HepG2 (cell line): Measurements from ENCODE around the gene CCDC34. TPM values are rescaled to one million over a fixed set of nuclear protein-coding genes. Genes with fewer than 3 reads are reported as not detected.

ENCODE experiments used
- ATAC-seq: fragments of 200-7000 bp; cut with Tn5 transposase; 3 replicates; pipeline ENCODE4 v1.9.1; 2020; ENCODE audit warnings: mild to moderate bottlenecking, moderate library complexity
- BruUV-seq: library from RNA; stranded (reverse); fragments of 400-500 nt; replicated peaks from 2 replicates; lab custom pipeline; 2021; lab: Mats Ljungman, UMichigan
- CTCF ChIA-PET: fragments of 300-600 bp; formaldehyde crosslinking; extraction: SDS; loops from one replicate; lab custom pipeline; 2021; ENCODE audit warnings: low total read pairs, inconsistent platforms, low intra/inter-chr PET ratio; lab: Yijun Ruan, JAX
- POLR2A ChIA-PET: fragments of 350-600 bp; sonication (Branson Sonifier 250); formaldehyde crosslinking; loops from one replicate; lab custom pipeline; 2020; ENCODE audit warnings: antibody characterized with exemption, inconsistent platforms; lab: Yijun Ruan, JAX
- DNase-seq: peaks from one replicate; pipeline ENCODE4 v3.0.0-alpha.2; 2015; ENCODE audit warnings: low spot score
- FAIRE-seq: peaks from 3 replicates; lab custom pipeline; 2011; peaks lifted over from hg19 to GRCh38; lab: Jason Lieb, UNC
- H2AFZ ChIP-seq: one replicate; pipeline ENCODE4 v1.6.1; 2011; ENCODE audit warnings: low read length, inconsistent platforms
- H3K27ac ChIP-seq: fragments of 300-600 bp; 3 replicates; pipeline ENCODE4 v1.8.0; 2011; ENCODE audit warnings: mixed run types, mild to moderate bottlenecking, mixed read lengths, low read length, inconsistent platforms; ENCODE audit not compliant: insufficient read depth; ENCODE audit errors: extremely low read length
- H3K27me3 ChIP-seq, 2 experiments: fragments of 200-600 bp in 1 of 2; 2 replicates in 1 of 2; 3 replicates in 1 of 2; pipeline versions ENCODE4 v1.6.0 to v1.8.0; 2011; ENCODE audit warnings: low read length in 2 of 2, mild to moderate bottlenecking in 2 of 2, moderate library complexity in 2 of 2, inconsistent platforms in 1 of 2; ENCODE audit not compliant: insufficient read depth in 2 of 2, control insufficient read depth in 1 of 2
- H3K36me3 ChIP-seq, 2 experiments: fragments of 200-600 bp in 1 of 2; replicated peaks in 1 of 2; 2 replicates in 1 of 2; 3 replicates in 1 of 2; pipeline versions ENCODE4 v1.5.1 to v1.8.0; 2011; ENCODE audit warnings: low read length in 2 of 2, inconsistent platforms in 1 of 2; ENCODE audit not compliant: insufficient read depth in 2 of 2, control insufficient read depth in 1 of 2
- H3K4me1 ChIP-seq: 2 replicates; pipeline ENCODE4 v1.5.1; 2012; ENCODE audit warnings: low read length, inconsistent platforms; ENCODE audit not compliant: insufficient read depth
- H3K4me2 ChIP-seq: 2 replicates; pipeline ENCODE4 v1.6.0; 2011; ENCODE audit warnings: low read depth, low read length, inconsistent platforms
- H3K4me3 ChIP-seq, 3 experiments: fragments of 200-600 bp in 1 of 3; sonication (generic), shearing (Covaris generic) in 1 of 3; replicated peaks in 1 of 3; 2 replicates each; pipeline ENCODE4 v1.5.1; 2011 to 2016; ENCODE audit warnings: low read length in 3 of 3, inconsistent platforms in 2 of 3, low read depth in 2 of 3, mild to moderate bottlenecking in 2 of 3, control low read depth in 1 of 3, mixed read lengths in 1 of 3; ENCODE audit not compliant: insufficient read depth in 1 of 3
- H3K79me2 ChIP-seq: one replicate; pipeline ENCODE4 v1.6.1; 2011; ENCODE audit warnings: low read length, inconsistent platforms; ENCODE audit not compliant: insufficient read depth
- H3K9ac ChIP-seq: 2 replicates; pipeline ENCODE4 v1.6.0; 2011; ENCODE audit warnings: mild to moderate bottlenecking, low read depth, low read length, inconsistent platforms; ENCODE audit not compliant: insufficient read depth
- H3K9me3 ChIP-seq: 2 replicates; pipeline ENCODE4 v1.5.1; 2012; ENCODE audit warnings: mild to moderate bottlenecking, low read length
- H4K20me1 ChIP-seq: 2 replicates; pipeline ENCODE4 v1.6.0; 2011; ENCODE audit warnings: inconsistent platforms, mild to moderate bottlenecking, low read length, moderate library complexity; ENCODE audit not compliant: insufficient read depth
- ESRRA ChIP-seq: sonication (generic); formaldehyde crosslinking; IDR thresholded peaks from 2 replicates; pipeline ENCODE4 v1.5.1; 2020; ENCODE audit warnings: mild to moderate bottlenecking, low read depth, missing genetic modification reagents
- HNF4G ChIP-seq, 2 experiments: sonication (generic) in 1 of 2; formaldehyde crosslinking in 1 of 2; IDR thresholded peaks; 2 replicates each; pipeline versions ENCODE4 v1.4.0 to v1.6.1; 2011 to 2020; ENCODE audit warnings: borderline replicate concordance in 2 of 2, low read depth in 2 of 2, mild to moderate bottlenecking in 2 of 2, low read length in 1 of 2, missing genetic modification reagents in 1 of 2, moderate library complexity in 1 of 2
- NR3C1 ChIP-seq: sonication (generic); formaldehyde crosslinking; IDR thresholded peaks from 2 replicates; pipeline ENCODE4 v1.4.0; 2020; ENCODE audit warnings: missing genetic modification reagents
- PAWR ChIP-seq: sonication (generic); formaldehyde crosslinking; IDR thresholded peaks from 2 replicates; pipeline ENCODE4 v1.4.0; 2020; ENCODE audit warnings: missing genetic modification reagents, mild to moderate bottlenecking, borderline replicate concordance
- SP5 ChIP-seq: IDR thresholded peaks from 2 replicates; pipeline ENCODE4 v1.6.1; 2016; ENCODE audit warnings: low read depth, borderline replicate concordance
- ZC3H13 ChIP-seq: sonication (generic); formaldehyde crosslinking; IDR thresholded peaks from 2 replicates; pipeline ENCODE4 v1.8.1; 2023; ENCODE audit warnings: mild to moderate bottlenecking, missing genetic modification reagents, moderate library complexity
- ZNF12 ChIP-seq: sonication (generic); formaldehyde crosslinking; IDR thresholded peaks from 2 replicates; pipeline ENCODE4 v1.5.0; 2020; ENCODE audit warnings: missing genetic modification reagents
- ZNF232 ChIP-seq: sonication (generic); formaldehyde crosslinking; IDR thresholded peaks from 2 replicates; pipeline ENCODE4 v1.4.0; 2020; ENCODE audit warnings: missing genetic modification reagents, borderline replicate concordance
- ZNF251 ChIP-seq: sonication (generic); formaldehyde crosslinking; IDR thresholded peaks from 2 replicates; pipeline ENCODE4 v1.9.0; 2021; ENCODE audit warnings: mild to moderate bottlenecking, missing genetic modification reagents
- ZNF773 ChIP-seq: sonication (generic); formaldehyde crosslinking; IDR thresholded peaks from 2 replicates; pipeline ENCODE4 v1.4.0; 2020; ENCODE audit warnings: missing genetic modification reagents, borderline replicate concordance
- WGBS: methylation state at CpG from one replicate; pipeline ENCODE4 v1.1.6; 2017; ENCODE audit warnings: low lambda C conversion rate; 5-methylcytosine and 5-hydroxymethylcytosine counted together
- in situ Hi-C: cut with HindIII; loops from 2 replicates; pipeline ENCODE4 v1.10.0; 2017; ENCODE audit warnings: low pct_unique_long_range_greater_than_20kb; ENCODE audit not compliant: extremely low pct_ligation_motif_present
- intact Hi-C: fragments of 100-400 bp; cut with micrococcal nuclease; formaldehyde crosslinking; loops from one replicate; pipeline ENCODE4 v1.10.0; 2022; ENCODE audit not compliant: unreplicated experiment
- polyA plus RNA-seq, 8 experiments: library from polyadenylated mRNA; depleted of rRNA in 3 of 8; stranded (reverse) in 7 of 8; unstranded in 1 of 8; fragments of >200 nt; fragmentation: Illumina TruSeq in 4 of 8; extraction: Trizol in 4 of 8; gene quantifications; 2 replicates each; pipeline versions ENCODE4 v1.2.1 to v1.2.3, GENCODE V29; 2011 to 2016; ENCODE audit warnings: low read depth in 4 of 8, missing spikeins in 1 of 8, mixed read lengths in 1 of 8; ENCODE audit not compliant: insufficient read depth in 1 of 8
- total RNA-seq, 5 experiments: library from RNA; depleted of rRNA; stranded (reverse); fragments of >200 nt; fragmentation: Illumina TruSeq; extraction: Trizol; gene quantifications; 2 replicates each; pipeline ENCODE4 v1.2.3, GENCODE V29; 2016; ENCODE audit warnings: low read depth in 1 of 5
- TF ChIP-seq, protein P1 (sequence below): sonication (generic); formaldehyde crosslinking; conservative IDR thresholded peaks from 2 replicates; pipeline ENCODE4 v1.4.0; 2020; ENCODE audit warnings: missing genetic modification reagents
- TF ChIP-seq, protein P2 (sequence below): sonication (generic); formaldehyde crosslinking; IDR thresholded peaks from 2 replicates; pipeline ENCODE4 v1.4.0; 2020; ENCODE audit warnings: missing genetic modification reagents
- TF ChIP-seq, protein P3 (sequence below): sonication (generic); formaldehyde crosslinking; IDR thresholded peaks from 2 replicates; pipeline ENCODE4 v1.5.0; 2020; ENCODE audit warnings: mild to moderate bottlenecking, missing genetic modification reagents, moderate library complexity
- TF ChIP-seq, protein P4 (sequence below): sonication (generic); formaldehyde crosslinking; IDR thresholded peaks from 2 replicates; pipeline ENCODE4 v1.4.0; 2020; ENCODE audit warnings: missing genetic modification reagents, mild to moderate bottlenecking, borderline replicate concordance

CCDC34 gene
- total and polyA plus RNA-seq, 2 of the 13 experiments (the other 11 are each of a cell fraction or from before 2014, with no cell fraction given): 7.6 to 34.3 TPM

DNA sequence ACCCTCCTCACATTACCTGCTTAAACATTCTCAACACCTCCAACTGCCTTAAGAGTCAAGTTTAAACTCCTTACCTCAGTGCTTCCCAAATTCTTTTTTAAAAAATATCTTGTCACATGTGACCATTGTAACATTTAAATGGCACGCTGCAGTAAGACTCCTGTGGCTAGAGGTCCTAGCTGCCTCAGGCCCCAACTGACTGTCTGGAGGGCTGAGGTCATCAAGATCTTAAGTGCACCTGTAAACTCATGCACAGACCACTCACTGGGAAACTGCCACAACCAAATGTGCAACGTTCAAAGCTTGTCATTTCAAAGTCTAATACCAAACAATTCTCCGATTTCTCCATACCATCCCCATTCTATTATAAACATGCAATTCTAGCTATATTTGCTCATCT, 16.4 kb upstream of the CCDC34 start:
- ATAC-seq (no peak), FAIRE-seq (no peak), DNase-seq (no peak)
- Histone ChIP-seq H3K79me2 (no peaks in the 10 kb centered on the region), H3K4me3 (no peak overlapping the region), H3K4me2 (no peak overlapping the region), H3K4me1 (peaks cover 35% of the 10 kb centered on the region), H3K9me3 (no peaks in the 10 kb centered on the region), H4K20me1 (no peaks in the 10 kb centered on the region), H3K27me3 (no peaks in the 10 kb centered on the region), H2AFZ (no peak overlapping the region), H3K9ac (no peak overlapping the region), H3K36me3 (peaks cover 12 to 60% of the 10 kb centered on the region in 2 experiments), H3K27ac (no peak overlapping the region)
- in situ Hi-C loops (no loop called here), intact Hi-C loops (loop anchor here (5.0 kb wide), 1 partner anchor 197 kb away; no protein-coding TSS in a partner anchor)
- WGBS: 89% methylated on average over 3 of the region's 3 CpGs
- POLR2A ChIA-PET: no interaction called here
- BruUV-seq: no TSS peak
- CTCF ChIA-PET: no interaction called here
- TF ChIP-seq ZNF232 (no peak), ZNF12 (no peak), ZNF773 (CRISPR knock-in tag) (no peak), HNF4G (IDR thresholded peaks at IDR 0.05; ENCODE audit: borderline replicate concordance, low read depth, low read length) (no peak), HNF4G (CRISPR knock-in tag; IDR thresholded peaks at IDR 0.05; ENCODE audit: borderline replicate concordance, low read depth) (no peak), ZC3H13 (CRISPR knock-in tag) (no peak), PAWR (no peak), NR3C1 (no peak), ZNF251 (no peak), ESRRA (CRISPR knock-in tag) (no peak), SP5 (no peak)
- TF ChIP-seq, protein P1, sequence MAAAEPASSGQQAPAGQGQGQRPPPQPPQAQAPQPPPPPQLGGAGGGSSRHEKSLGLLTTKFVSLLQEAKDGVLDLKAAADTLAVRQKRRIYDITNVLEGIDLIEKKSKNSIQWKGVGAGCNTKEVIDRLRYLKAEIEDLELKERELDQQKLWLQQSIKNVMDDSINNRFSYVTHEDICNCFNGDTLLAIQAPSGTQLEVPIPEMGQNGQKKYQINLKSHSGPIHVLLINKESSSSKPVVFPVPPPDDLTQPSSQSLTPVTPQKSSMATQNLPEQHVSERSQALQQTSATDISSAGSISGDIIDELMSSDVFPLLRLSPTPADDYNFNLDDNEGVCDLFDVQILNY: no peak
- TF ChIP-seq, protein P2, sequence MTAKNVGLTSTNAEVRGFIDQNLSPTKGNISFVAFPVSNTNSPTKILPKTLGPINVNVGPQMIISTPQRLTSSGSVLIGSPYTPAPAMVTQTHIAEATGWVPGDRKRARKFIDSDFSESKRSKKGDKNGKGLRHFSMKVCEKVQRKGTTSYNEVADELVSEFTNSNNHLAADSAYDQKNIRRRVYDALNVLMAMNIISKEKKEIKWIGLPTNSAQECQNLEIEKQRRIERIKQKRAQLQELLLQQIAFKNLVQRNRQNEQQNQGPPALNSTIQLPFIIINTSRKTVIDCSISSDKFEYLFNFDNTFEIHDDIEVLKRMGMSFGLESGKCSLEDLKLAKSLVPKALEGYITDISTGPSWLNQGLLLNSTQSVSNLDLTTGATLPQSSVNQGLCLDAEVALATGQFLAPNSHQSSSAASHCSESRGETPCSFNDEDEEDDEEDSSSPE (CRISPR knock-in tag): no peak
- TF ChIP-seq, protein P3, sequence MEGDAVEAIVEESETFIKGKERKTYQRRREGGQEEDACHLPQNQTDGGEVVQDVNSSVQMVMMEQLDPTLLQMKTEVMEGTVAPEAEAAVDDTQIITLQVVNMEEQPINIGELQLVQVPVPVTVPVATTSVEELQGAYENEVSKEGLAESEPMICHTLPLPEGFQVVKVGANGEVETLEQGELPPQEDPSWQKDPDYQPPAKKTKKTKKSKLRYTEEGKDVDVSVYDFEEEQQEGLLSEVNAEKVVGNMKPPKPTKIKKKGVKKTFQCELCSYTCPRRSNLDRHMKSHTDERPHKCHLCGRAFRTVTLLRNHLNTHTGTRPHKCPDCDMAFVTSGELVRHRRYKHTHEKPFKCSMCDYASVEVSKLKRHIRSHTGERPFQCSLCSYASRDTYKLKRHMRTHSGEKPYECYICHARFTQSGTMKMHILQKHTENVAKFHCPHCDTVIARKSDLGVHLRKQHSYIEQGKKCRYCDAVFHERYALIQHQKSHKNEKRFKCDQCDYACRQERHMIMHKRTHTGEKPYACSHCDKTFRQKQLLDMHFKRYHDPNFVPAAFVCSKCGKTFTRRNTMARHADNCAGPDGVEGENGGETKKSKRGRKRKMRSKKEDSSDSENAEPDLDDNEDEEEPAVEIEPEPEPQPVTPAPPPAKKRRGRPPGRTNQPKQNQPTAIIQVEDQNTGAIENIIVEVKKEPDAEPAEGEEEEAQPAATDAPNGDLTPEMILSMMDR (CRISPR knock-in tag): no peak
- TF ChIP-seq, protein P4, sequence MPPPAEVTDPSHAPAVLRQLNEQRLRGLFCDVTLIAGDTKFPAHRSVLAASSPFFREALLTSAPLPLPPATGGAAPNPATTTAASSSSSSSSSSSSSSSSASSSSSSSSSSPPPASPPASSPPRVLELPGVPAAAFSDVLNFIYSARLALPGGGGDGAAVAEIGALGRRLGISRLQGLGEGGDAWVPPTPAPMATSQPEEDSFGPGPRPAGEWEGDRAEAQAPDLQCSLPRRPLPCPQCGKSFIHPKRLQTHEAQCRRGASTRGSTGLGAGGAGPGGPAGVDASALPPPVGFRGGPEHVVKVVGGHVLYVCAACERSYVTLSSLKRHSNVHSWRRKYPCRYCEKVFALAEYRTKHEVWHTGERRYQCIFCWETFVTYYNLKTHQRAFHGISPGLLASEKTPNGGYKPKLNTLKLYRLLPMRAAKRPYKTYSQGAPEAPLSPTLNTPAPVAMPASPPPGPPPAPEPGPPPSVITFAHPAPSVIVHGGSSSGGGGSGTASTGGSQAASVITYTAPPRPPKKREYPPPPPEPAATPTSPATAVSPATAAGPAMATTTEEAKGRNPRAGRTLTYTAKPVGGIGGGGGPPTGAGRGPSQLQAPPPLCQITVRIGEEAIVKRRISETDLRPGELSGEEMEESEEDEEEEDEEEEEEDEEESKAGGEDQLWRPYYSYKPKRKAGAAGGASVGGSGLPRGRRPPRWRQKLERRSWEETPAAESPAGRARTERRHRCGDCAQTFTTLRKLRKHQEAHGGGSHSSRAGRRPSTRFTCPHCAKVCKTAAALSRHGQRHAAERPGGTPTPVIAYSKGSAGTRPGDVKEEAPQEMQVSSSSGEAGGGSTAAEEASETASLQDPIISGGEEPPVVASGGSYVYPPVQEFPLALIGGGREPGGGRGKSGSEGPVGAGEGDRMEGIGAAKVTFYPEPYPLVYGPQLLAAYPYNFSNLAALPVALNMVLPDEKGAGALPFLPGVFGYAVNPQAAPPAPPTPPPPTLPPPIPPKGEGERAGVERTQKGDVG (CRISPR knock-in tag): no peak
- TF ChIP-seq, all 625 proteins: peak for 0
